ENCODE data around the gene S100A7A. TPM values are rescaled to one million over a fixed set of nuclear protein-coding genes. Genes with fewer than 3 reads are reported as not detected.
A peak's percentile ranks its signal among the peaks of the same experiment; 100 is the strongest.
"Not testable (repeated sequence)": the region's sequence is repeated elsewhere in the genome, so short reads cannot be mapped to it uniquely, and the experiment has no call there.

S100A7A gene
- total and polyA plus RNA-seq, 2 experiments from 2014 or later = not detected

DNA sequence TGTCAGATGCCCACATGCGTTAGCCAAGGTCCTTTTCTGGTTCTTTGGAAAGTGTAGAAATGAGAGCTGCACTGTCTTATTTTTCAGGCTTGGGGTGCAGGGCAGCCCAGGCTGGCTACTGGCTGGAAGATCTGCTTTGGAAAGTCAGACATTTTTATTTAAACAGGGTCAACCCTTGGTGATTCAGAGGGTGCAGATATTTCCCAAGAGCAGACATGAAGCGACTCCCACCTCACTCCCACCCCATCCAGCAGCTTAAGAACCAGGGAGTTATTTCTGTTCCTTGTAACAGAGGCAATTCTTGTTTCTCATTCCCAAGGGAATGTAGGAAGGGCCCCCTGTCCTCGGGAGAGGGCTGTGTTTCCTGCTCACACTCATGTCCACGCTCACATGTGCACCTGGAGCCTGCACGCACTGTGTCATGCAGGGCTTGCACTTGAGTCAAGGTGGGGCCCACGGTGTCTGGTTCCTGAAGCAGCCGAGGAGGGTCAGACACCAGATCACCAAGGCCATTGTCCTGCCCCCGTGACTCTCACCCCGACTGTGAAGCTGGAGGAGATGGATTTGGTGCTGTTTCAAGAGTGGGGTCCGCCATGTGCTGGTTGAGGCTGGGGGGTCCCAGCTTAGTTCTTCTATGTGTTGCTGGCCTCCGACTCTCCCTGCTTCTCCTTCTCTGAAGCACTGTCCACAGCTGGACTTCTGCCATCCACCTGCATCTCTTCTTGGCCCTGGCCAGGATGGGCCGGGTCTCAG lies 992 bp downstream of the S100A7A start:
- Histone ChIP-seq H3K27ac (no peak overlapping the region), H3K4me1 (ENCODE audit: low read depth) (no peaks in the 10 kb centered on the region), H3K27me3 (no peaks in the 10 kb centered on the region), H3K9me3 (ENCODE audit: low read depth) (no peaks in the 10 kb centered on the region), H3K4me3 (no peak overlapping the region), H3K36me3 (no peaks in the 10 kb centered on the region)
- DNase-seq (ENCODE audit: low read depth in 1 of 2, low spot score in 1 of 2) = no peak
- TF ChIP-seq, protein P1, sequence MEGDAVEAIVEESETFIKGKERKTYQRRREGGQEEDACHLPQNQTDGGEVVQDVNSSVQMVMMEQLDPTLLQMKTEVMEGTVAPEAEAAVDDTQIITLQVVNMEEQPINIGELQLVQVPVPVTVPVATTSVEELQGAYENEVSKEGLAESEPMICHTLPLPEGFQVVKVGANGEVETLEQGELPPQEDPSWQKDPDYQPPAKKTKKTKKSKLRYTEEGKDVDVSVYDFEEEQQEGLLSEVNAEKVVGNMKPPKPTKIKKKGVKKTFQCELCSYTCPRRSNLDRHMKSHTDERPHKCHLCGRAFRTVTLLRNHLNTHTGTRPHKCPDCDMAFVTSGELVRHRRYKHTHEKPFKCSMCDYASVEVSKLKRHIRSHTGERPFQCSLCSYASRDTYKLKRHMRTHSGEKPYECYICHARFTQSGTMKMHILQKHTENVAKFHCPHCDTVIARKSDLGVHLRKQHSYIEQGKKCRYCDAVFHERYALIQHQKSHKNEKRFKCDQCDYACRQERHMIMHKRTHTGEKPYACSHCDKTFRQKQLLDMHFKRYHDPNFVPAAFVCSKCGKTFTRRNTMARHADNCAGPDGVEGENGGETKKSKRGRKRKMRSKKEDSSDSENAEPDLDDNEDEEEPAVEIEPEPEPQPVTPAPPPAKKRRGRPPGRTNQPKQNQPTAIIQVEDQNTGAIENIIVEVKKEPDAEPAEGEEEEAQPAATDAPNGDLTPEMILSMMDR (IDR thresholded peaks at IDR 0.05; ENCODE audit: low read depth, low read length) = no peak

DNA sequence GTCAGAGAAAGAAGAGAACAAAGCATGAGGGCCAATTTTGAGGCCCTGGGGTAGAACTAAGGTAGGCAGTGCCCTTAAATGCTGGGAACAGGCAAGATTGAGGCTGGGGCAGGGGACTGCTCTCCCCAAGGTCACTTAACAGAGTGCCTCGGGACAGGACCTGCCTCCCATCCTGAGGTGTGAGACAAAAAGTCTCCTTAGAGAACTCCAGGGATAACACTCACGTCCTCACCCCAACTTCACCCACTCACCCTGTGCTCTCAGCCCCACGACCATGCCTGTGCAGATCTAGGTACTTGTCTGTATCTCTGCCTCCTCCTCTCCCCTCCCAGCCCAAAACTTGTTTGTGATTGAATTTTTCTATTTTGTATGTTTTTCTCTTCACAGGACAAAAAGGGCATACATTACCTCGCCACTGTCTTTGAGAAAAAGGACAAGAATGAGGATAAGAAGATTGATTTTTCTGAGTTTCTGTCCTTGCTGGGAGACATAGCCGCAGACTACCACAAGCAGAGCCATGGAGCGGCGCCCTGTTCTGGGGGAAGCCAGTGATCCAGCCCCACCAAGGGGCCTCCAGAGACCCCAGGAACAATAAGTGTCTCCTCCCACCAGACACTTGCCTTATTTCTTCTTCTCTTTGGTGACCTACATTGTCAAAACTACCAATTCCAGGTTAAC lies 2.6 kb downstream of the S100A7A start:
- not testable (repeated sequence) for DNase-seq (ENCODE audit: low read depth in 1 of 2, low spot score in 1 of 2); H3K4me3 ChIP-seq; H3K9me3 ChIP-seq (ENCODE audit: low read depth); H3K27ac ChIP-seq; H3K36me3 ChIP-seq; H3K4me1 ChIP-seq (ENCODE audit: low read depth); H3K27me3 ChIP-seq

DNA sequence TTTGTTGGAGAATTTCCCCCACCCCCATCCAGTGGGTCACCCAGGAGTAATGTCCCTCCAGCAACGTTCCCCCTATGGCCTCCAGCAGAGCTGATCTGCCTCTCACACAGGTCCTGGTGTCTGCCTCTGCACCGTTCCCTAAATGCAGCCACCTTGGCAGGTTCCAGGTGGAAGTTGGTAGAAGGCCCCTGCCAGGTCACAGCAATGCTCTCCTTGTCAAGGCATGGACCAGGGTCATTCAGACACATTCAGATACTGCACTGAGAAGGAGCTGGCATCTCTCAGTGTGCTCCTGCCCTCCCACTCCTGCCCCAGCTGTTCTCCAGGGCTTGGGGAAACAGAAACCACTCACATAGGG lies 3.1 kb downstream of the S100A7A start:
- H3K27ac ChIP-seq; DNase-seq (ENCODE audit: low read depth in 1 of 2, low spot score in 1 of 2); H3K9me3 ChIP-seq (ENCODE audit: low read depth); H3K27me3 ChIP-seq; H3K4me1 ChIP-seq (ENCODE audit: low read depth); H3K36me3 ChIP-seq; H3K4me3 ChIP-seq: not testable (repeated sequence)

DNA sequence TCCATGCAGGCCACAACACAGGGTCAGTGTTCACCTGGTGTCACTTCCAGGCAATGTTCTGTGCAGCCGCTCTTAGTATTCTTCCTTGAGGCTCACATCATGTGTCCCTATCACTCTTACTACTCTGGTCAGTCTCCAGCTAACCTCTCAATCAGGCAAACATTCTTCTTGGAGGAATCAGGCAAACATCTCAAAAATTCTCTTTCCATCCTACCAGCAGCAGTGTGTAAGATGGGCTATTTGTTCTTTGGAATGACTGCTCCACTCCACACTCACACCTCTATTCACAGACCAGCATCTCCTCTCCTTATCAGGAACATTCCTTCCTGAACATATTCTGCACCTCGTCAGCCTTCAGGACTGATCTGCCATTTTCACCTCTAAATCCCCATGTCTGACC lies 4.0 kb downstream of the S100A7A start:
- Histone ChIP-seq H3K27ac (no peak overlapping the region), H3K9me3 (ENCODE audit: low read depth) (no peaks in the 10 kb centered on the region), H3K4me3 (no peak overlapping the region), H3K27me3 (no peaks in the 10 kb centered on the region), H3K36me3 (no peaks in the 10 kb centered on the region), H3K4me1 (ENCODE audit: low read depth) (no peaks in the 10 kb centered on the region)
- TF ChIP-seq, protein P1 (IDR thresholded peaks at IDR 0.05; ENCODE audit: low read depth, low read length) = no peak
- DNase-seq (ENCODE audit: low read depth in 1 of 2, low spot score in 1 of 2) = no peak

DNA sequence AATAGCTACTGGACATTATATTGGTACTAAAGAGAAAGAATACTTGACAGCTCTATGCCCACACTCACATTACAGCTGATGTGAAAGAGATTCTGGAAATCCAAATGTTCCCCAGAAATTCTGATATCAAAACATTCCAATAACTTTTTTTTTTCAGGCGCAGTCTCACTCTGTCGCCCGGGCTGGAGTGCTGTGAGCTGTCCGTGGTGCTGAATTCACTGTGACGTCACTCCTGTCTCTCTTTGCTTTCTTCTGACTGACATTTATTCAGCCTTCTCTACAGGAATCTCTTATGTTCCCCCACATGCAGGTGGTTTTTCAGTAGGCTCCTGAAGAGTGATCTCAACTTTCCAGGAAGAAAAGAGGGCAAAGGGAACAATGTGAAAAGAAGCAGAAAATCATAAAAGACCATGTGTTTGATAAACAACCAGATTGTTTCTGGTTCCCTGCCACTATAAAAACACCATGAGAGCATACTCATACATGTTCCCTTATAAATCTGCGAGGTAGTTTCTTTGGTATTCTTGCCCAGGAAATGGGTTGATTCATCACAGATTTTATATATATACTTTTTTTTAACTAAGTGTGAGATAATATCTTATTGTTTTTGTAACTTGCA lies 6.2 kb downstream of the S100A7A start:
- no peak overlapping the region for H3K27ac ChIP-seq
- no peaks in the 10 kb centered on the region for H3K4me1 ChIP-seq (ENCODE audit: low read depth)
- H3K27me3 ChIP-seq = no peaks in the 10 kb centered on the region
- H3K36me3 ChIP-seq = no peaks in the 10 kb centered on the region
- TF ChIP-seq, protein P1 (IDR thresholded peaks at IDR 0.05; ENCODE audit: low read depth, low read length) = no peak
- no peak overlapping the region for H3K4me3 ChIP-seq
- H3K9me3 ChIP-seq (ENCODE audit: low read depth) = no peaks in the 10 kb centered on the region
- DNase-seq (ENCODE audit: low read depth in 1 of 2, low spot score in 1 of 2) = peak; percentile 75 to 86

DNA sequence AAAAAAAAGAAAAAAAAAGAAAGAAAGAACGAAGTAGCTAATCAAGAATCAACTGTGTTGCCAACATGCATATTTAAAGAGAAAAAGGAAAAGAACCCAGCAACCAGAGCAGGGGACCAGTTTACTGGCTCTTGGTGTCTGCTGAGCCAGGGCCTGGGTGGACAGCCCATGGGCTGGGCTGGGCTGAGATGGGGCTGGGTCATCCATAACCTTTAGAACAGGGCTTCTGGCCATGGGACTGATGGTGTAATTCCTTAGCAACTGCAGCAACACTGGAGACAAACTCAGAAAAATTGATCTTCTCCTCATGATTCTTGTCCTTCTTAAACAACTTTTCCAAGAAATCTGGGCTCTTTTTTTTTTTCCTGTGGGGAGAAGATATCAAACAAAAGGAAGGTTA lies 10.5 kb downstream of the S100A7A start:
- no peaks in the 10 kb centered on the region for H3K4me1 ChIP-seq (ENCODE audit: low read depth)
- no peaks in the 10 kb centered on the region for H3K9me3 ChIP-seq (ENCODE audit: low read depth)
- H3K36me3 ChIP-seq = no peaks in the 10 kb centered on the region
- no peak for DNase-seq (ENCODE audit: low read depth in 1 of 2, low spot score in 1 of 2)
- no peak overlapping the region for H3K4me3 ChIP-seq
- H3K27ac ChIP-seq = no peak overlapping the region
- peaks cover 6% of the 10 kb centered on the region for H3K27me3 ChIP-seq
- TF ChIP-seq, protein P1 (IDR thresholded peaks at IDR 0.05; ENCODE audit: low read depth, low read length) = no peak
